Right lobe of liver (tissue), 4 donors: ENCODE measurements around the gene MRTO4.

Experiments
- POLR2A ChIP-seq: fragments of 450-650 bp; IDR thresholded peaks from one replicate; pipeline ENCODE4 v1.6.1; 2017; ENCODE audit warnings: antibody characterized with exemption, mild to moderate bottlenecking
- TF ChIP-seq, protein P1 (sequence below), 4 donors: fragments of 200-600 bp in 3 of 4; fragments of 450-650 bp in 1 of 4; IDR thresholded peaks; one replicate each; pipeline versions ENCODE4 v1.5.1 to v1.8.0; 2016 to 2022; ENCODE audit warnings: antibody characterized with exemption in 4 of 4, mild to moderate bottlenecking in 2 of 4
- donor health status: DM: no; HTN: no; CAD: no.
- donor health status: DM: no; HTN: no; CAD: no.
- donor health status: DM: no; HTN: yes; CAD: no.

- TF ChIP-seq, protein P1, sequence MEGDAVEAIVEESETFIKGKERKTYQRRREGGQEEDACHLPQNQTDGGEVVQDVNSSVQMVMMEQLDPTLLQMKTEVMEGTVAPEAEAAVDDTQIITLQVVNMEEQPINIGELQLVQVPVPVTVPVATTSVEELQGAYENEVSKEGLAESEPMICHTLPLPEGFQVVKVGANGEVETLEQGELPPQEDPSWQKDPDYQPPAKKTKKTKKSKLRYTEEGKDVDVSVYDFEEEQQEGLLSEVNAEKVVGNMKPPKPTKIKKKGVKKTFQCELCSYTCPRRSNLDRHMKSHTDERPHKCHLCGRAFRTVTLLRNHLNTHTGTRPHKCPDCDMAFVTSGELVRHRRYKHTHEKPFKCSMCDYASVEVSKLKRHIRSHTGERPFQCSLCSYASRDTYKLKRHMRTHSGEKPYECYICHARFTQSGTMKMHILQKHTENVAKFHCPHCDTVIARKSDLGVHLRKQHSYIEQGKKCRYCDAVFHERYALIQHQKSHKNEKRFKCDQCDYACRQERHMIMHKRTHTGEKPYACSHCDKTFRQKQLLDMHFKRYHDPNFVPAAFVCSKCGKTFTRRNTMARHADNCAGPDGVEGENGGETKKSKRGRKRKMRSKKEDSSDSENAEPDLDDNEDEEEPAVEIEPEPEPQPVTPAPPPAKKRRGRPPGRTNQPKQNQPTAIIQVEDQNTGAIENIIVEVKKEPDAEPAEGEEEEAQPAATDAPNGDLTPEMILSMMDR (IDR thresholded peaks at IDR 0.05) = no peak
- TF ChIP-seq POLR2A = no peak
These were observed 33.3 kb downstream of the MRTO4 start for GRCh38 chr1:19284881-19285280.
